GM21390 (cell line): ENCODE results near the gene ARHGEF10L.

Experiments used
- ATAC-seq: cut with Tn5 transposase; IDR thresholded peaks from one replicate; pipeline ENCODE4 v1.9.1; 2021; ENCODE audit not compliant: unreplicated experiment

Gene ARHGEF10L

GRCh38 chr1:17545356-17545755 lies 5.9 kb downstream of the ARHGEF10L start:
- no peak for ATAC-seq

- ATAC-seq: no peak
Measured at GRCh38 chr1:17546946-17547670, 7.6 kb downstream of the ARHGEF10L start.

- no peak for ATAC-seq
Measured at GRCh38 chr1:17549384-17549783, 9.9 kb downstream of the ARHGEF10L start.

GRCh38 chr1:17550729-17551584 lies 11.5 kb downstream of the ARHGEF10L start:
- no peak for ATAC-seq

GRCh38 chr1:17551755-17552234 lies 12.3 kb downstream of the ARHGEF10L start:
- ATAC-seq: no peak

GRCh38 chr1:17553975-17554700 lies 14.6 kb downstream of the ARHGEF10L start:
- no peak for ATAC-seq

- no peak for ATAC-seq
Measured at GRCh38 chr1:17554954-17555353, 15.5 kb downstream of the ARHGEF10L start.

- ATAC-seq: no peak
Measured at GRCh38 chr1:17557986-17558385, 18.5 kb downstream of the ARHGEF10L start.

GRCh38 chr1:17558541-17558940 lies 19.0 kb downstream of the ARHGEF10L start:
- no peak for ATAC-seq

GRCh38 chr1:17558954-17559614 lies 19.6 kb downstream of the ARHGEF10L start:
- ATAC-seq: no peak

- ATAC-seq: no peak
Measured at GRCh38 chr1:17559615-17560419, 20.3 kb downstream of the ARHGEF10L start.

- ATAC-seq: no peak
Measured at GRCh38 chr1:17561247-17561548, 21.7 kb downstream of the ARHGEF10L start.

GRCh38 chr1:17561561-17561985 lies 22.1 kb downstream of the ARHGEF10L start:
- no peak for ATAC-seq

GRCh38 chr1:17562375-17562774 lies 22.9 kb downstream of the ARHGEF10L start:
- no peak for ATAC-seq

GRCh38 chr1:17563494-17564281 lies 24.2 kb downstream of the ARHGEF10L start:
- no peak for ATAC-seq

- no peak for ATAC-seq
Measured at GRCh38 chr1:17564458-17565393, 25.2 kb downstream of the ARHGEF10L start.

GRCh38 chr1:17565461-17566252 lies 26.2 kb downstream of the ARHGEF10L start:
- ATAC-seq: no peak

- no peak for ATAC-seq
Measured at GRCh38 chr1:17566417-17566816, 26.9 kb downstream of the ARHGEF10L start.
